ENCODE results near the gene CFAP46.

CFAP46 gene

DNA sequence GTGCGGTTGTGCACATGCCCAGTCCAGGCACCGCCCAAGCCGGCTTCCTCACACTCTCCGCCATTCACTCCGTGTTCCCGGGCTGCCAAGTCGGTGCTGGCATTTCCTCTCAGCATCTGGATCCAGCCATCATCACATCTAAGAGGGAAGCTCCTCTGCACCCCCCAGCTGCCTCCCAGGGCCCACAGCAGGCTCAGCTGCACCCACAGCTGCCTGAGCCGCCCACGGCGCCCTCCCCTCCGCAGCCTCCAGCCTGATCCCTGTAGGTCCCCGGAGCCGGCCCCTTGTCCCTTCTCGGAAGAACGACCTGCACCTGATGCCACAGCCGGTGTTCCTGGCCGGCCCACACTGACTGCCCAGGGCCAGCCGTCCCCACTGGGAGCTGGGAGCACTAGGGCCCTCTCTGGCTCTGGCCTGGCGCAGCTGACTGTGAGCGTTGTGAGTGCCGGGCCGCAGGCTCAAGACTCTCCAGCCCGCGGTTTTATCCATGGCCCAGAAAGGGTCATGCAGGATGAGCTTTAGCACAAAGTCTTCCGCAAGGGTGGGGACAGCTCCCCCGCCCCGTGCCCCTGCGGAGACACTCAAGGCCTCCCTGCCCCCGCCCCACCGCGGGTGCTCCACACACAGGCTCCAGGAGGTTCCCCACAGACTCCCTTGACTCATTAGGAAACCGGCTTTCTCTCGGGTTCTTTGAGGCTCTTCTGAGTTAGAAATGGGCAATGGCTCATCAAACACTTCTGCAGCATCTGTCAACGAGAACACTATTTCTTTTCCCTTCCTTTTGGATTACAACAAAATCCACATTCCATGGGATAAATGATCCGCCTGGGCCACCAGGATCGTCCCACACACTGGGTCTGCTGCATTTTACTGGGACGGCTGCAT is 31.2 kb downstream of the CFAP46 start:
- TF ChIP-seq, protein P1, sequence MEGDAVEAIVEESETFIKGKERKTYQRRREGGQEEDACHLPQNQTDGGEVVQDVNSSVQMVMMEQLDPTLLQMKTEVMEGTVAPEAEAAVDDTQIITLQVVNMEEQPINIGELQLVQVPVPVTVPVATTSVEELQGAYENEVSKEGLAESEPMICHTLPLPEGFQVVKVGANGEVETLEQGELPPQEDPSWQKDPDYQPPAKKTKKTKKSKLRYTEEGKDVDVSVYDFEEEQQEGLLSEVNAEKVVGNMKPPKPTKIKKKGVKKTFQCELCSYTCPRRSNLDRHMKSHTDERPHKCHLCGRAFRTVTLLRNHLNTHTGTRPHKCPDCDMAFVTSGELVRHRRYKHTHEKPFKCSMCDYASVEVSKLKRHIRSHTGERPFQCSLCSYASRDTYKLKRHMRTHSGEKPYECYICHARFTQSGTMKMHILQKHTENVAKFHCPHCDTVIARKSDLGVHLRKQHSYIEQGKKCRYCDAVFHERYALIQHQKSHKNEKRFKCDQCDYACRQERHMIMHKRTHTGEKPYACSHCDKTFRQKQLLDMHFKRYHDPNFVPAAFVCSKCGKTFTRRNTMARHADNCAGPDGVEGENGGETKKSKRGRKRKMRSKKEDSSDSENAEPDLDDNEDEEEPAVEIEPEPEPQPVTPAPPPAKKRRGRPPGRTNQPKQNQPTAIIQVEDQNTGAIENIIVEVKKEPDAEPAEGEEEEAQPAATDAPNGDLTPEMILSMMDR (IDR thresholded peaks at IDR 0.05): no peak
- Histone ChIP-seq H3K4me3 (no peak overlapping the region), H3K27ac (no peak overlapping the region)
- no peak for DNase-seq (ENCODE audit: low spot score)

DNA sequence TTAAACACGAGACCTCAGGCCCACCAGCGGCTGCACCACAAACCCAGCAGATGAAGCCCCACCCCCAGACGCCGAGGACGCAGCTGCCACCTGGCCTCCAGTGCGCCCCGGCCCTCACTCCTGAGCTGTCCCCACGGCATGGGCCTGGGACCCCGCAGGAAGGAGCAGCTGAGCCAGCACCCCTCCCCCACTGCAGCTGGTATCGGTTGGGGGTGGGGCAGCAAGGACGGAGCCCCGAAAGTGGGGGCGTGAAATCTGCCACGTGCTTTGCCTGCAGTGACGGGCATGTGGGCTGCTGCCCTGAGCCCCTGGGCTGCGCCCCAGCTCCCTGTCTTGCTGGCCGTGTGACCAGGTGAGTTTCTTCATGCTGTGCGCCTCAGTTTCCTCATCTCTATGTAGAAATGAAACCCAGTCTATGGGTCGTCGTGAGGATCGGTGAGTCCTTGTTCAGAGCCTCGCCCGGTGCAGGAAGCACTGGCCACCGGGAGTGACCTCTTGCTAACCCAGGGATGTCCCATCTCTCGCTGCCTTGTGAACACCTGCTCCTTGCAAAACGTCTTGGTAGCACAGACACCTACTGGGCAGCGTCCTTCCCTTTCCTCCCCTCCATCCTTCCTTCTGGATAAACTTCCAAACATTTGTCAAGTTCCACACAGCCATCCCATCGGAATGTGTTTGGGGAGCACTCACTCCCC is 32.0 kb downstream of the CFAP46 start:
- no peak for DNase-seq (ENCODE audit: low spot score)
- TF ChIP-seq, protein P1 (IDR thresholded peaks at IDR 0.05): no peak
- no peak overlapping the region for H3K4me3 ChIP-seq
- no peak overlapping the region for H3K27ac ChIP-seq

DNA sequence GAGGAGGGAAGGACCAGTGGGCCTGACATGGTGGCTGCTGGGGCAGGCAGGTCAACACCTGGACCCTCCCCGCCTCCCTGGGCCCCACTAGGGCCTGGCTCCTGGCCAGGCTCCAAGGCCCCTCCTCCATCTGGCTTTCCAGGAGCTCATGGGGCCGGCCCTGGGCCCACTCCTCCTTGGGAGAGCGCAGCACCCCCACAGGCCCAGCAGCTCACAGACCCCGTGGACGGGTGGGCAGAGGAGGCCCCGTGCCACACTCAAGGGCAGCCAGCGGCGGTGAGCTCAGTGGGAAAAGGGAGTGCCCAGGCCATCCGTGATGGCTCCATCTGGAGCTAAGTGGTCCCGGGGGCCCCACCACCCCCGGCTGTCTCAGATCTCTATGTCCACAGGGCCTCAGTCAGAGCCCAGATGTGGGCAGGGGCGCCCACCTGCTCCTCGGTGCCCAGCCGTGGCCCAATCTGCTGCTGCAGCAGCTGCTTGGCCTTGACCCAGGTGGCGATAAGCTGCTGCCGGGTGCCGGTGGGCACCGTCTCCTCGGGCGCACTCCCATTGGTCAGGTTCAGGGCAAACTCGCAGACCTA is 32.8 kb downstream of the CFAP46 start:
- no peak for DNase-seq (ENCODE audit: low spot score)
- TF ChIP-seq, protein P1 (IDR thresholded peaks at IDR 0.05): no peak
- Histone ChIP-seq H3K4me3 (no peak overlapping the region), H3K27ac (no peak overlapping the region)

DNA sequence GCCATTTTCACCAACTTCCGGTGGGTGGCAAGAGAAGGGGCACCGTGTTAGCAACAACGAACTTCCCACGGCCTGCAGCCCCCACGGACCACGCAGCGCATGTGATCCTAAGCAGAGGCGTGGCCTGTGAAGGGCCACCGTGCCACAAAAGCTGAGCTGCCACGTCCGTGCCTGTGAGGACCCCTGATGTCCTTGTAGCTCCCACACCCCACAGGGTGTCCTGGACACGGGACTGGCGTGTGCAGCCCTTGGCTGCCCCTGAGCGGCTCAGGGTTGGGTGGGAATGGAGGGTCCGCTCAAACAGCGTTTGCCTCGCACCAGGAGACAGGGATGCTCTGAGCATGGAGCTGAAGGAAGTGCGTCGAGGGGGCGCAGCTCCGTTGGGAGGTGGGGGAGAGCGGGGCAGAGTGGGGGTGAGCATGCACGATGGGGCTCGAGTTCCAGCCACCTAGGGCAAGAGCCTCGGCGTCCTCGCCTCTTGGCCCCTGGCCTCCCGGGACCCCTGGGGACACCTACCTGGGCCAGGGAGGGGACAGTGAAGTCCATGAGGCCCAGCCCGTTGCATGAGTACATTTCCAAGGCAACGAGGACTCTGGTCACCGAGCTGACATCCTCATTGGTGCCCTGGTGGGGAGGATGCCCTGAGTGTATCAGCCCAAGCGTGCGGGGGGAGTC is 33.6 kb downstream of the CFAP46 start:
- no peak overlapping the region for H3K27ac ChIP-seq
- no peak for DNase-seq (ENCODE audit: low spot score)
- TF ChIP-seq, protein P1 (IDR thresholded peaks at IDR 0.05): no peak
- H3K4me3 ChIP-seq: no peak overlapping the region

DNA sequence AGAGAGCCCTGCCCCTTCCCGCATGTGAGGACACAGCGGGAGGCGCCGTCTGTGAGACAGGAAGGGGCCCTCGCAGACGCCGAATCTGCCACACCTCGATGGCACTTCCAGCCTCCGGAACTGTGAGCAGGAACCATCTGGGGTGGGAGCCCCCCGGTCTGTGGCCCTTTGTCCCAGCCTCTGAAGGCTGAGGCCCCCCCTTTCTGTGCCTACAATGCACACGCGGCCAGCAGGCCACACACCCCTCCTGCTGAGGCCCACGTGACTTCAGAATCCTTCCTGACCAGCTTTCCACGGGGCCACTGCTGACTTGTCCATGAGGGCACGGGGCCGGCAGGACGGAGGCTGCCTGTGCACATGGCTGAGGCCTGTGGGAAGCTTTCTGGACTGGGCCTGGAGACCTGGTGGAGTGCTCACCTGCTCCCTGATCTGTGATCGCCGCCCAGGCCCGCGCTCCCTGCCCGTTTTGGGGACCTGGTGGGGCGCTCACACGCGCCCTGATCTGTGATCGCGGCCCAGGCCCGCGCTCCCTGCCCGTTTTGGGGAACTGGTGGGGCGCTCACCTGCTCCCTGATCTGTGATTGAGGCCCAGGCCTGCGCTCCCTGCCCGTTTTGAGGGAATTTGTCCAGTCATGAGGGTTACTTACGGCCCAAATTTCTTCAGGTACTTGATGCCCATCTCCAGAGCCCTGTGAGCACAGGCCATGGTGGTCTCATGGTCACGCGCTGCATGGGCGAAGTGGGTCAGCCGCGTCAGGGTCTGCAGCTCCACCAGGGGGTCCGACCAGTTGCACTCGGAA is 34.3 kb downstream of the CFAP46 start:
- TF ChIP-seq, protein P1 (IDR thresholded peaks at IDR 0.05): no peak

DNA sequence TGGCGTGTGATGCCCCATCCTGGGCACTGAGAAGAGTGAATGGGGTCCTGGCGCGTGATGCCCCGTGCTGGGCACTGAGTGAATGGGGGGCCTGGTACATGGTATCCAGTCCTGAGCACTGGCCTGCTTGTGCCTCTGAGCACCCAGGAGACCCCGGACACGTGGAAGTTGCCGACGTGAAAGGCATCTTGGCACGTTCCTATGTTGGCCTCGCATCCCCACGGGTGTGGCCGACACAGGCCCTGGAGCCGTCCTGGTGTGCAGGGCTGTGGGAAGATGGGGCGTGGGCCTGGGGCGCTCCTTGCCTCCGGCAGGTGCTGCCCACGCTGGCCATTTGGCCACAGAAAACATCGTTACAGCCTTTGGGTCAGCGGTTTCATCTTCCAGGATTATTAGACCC is 35.5 kb downstream of the CFAP46 start:
- no peak for DNase-seq (ENCODE audit: low spot score)
- TF ChIP-seq, protein P1 (IDR thresholded peaks at IDR 0.05): no peak
- no peak overlapping the region for H3K27ac ChIP-seq
- no peak overlapping the region for H3K4me3 ChIP-seq

More for the DNA sequence above, 34.3 kb downstream of the CFAP46 start:
- Histone ChIP-seq H3K27ac (no peak overlapping the region), H3K4me3 (no peak overlapping the region)
- no peak for DNase-seq (ENCODE audit: low spot score)

Data from coronary artery (tissue), 2 donors.